NCI-H460 (cell line): ENCODE results near the gene CYTIP. TPM values are rescaled to one million over a fixed set of nuclear protein-coding genes. Genes with fewer than 3 reads are reported as not detected.
"Not testable (repeated sequence)": the region's sequence is repeated elsewhere in the genome, so short reads cannot be mapped to it uniquely, and the experiment has no call there.

Experiments
- DNase-seq: peaks from one replicate; pipeline ENCODE4 v3.0.0-alpha.2; 2016; ENCODE audit warnings: low read depth; ENCODE audit errors: extremely low read depth
- total RNA-seq: library from RNA; depleted of rRNA; stranded (reverse); fragments of >200 nt; shearing (Covaris generic); gene quantifications from 2 replicates; pipeline ENCODE4 v1.2.3, GENCODE V29; 2014

Gene CYTIP
- total RNA-seq, 1 experiment from 2014 or later: 1.9 TPM

- no peak for DNase-seq
These were observed 16.6 kb downstream of the CYTIP start for GRCh38 chr2:157427003-157427921.

- DNase-seq: no peak
These were observed 17.4 kb downstream of the CYTIP start for GRCh38 chr2:157426477-157426994.

GRCh38 chr2:157424374-157424773 is 19.5 kb downstream of the CYTIP start:
- no peak for DNase-seq

- no peak for DNase-seq
These were observed 21.9 kb downstream of the CYTIP start for GRCh38 chr2:157421964-157422363.

GRCh38 chr2:157421331-157421944 is 22.5 kb downstream of the CYTIP start:
- DNase-seq: no peak

GRCh38 chr2:157420771-157421323 is 23.0 kb downstream of the CYTIP start:
- peak; percentile 81 for DNase-seq

- DNase-seq: no peak
These were observed 24.8 kb downstream of the CYTIP start for GRCh38 chr2:157419031-157419575.

- DNase-seq: no peak
These were observed 25.6 kb downstream of the CYTIP start for GRCh38 chr2:157418239-157418641.

- DNase-seq: no peak
These were observed 28.2 kb downstream of the CYTIP start for GRCh38 chr2:157415591-157416101.

- no peak for DNase-seq
These were observed 29.8 kb downstream of the CYTIP start for GRCh38 chr2:157414050-157414449.

GRCh38 chr2:157413326-157414035 is 30.4 kb downstream of the CYTIP start:
- DNase-seq: no peak

- no peak for DNase-seq
These were observed 32.1 kb downstream of the CYTIP start for GRCh38 chr2:157411624-157412336.

GRCh38 chr2:157405398-157405797 is 38.5 kb downstream of the CYTIP start:
- not testable (repeated sequence) for DNase-seq

- DNase-seq: no peak
These were observed 39.5 kb downstream of the CYTIP start for GRCh38 chr2:157404363-157404762.

GRCh38 chr2:157402801-157403485 is 40.9 kb downstream of the CYTIP start:
- not testable (repeated sequence) for DNase-seq

- no peak for DNase-seq
These were observed 48.1 kb downstream of the CYTIP start for GRCh38 chr2:157395811-157396210.

GRCh38 chr2:157394928-157395327 is 49.0 kb downstream of the CYTIP start:
- no peak for DNase-seq

GRCh38 chr2:157393348-157393747 is 50.5 kb downstream of the CYTIP start:
- no peak for DNase-seq

- DNase-seq: no peak
These were observed 55.1 kb downstream of the CYTIP start for GRCh38 chr2:157388827-157389226.
